Smooth muscle cell (in vitro differentiated cells): Measurements from ENCODE around the gene ABCF3. TPM values are rescaled to one million over a fixed set of nuclear protein-coding genes. Genes with fewer than 3 reads are reported as not detected.

ENCODE experiments used
- DNase-seq: peaks from one replicate; lab custom pipeline; 2025; ENCODE audit not compliant: unreplicated experiment; lab: John Stamatoyannopoulos, UW
- H2AFZ ChIP-seq: fragments of 200-600 bp; sonication (generic); 2 replicates; pipeline ENCODE4 v1.6.0; 2016; ENCODE audit warnings: antibody characterized with exemption, low read depth, mild to moderate bottlenecking
- H3F3A ChIP-seq: fragments of 200-600 bp; sonication (generic); 2 replicates; pipeline ENCODE4 v1.6.0; 2017; ENCODE audit warnings: antibody characterized with exemption, low read depth
- H3K27ac ChIP-seq: fragments of 200-600 bp; sonication (generic); 2 replicates; pipeline ENCODE4 v1.5.1; 2016; ENCODE audit warnings: low read depth, mild to moderate bottlenecking
- H3K27me3 ChIP-seq: fragments of 200-600 bp; sonication (generic); 2 replicates; pipeline ENCODE4 v1.6.1; 2016; ENCODE audit warnings: low read depth, mild to moderate bottlenecking
- H3K36me3 ChIP-seq: fragments of 200-600 bp; sonication (generic); 2 replicates; pipeline ENCODE4 v1.5.1; 2016; ENCODE audit warnings: low read depth
- H3K4me1 ChIP-seq: fragments of 200-600 bp; sonication (generic); 2 replicates; pipeline ENCODE4 v1.5.1; 2016; ENCODE audit warnings: low read depth
- H3K4me2 ChIP-seq: fragments of 200-600 bp; sonication (generic); 2 replicates; pipeline ENCODE4 v1.6.0; 2016; ENCODE audit warnings: mild to moderate bottlenecking
- H3K4me3 ChIP-seq: fragments of 200-600 bp; sonication (generic); 2 replicates; pipeline ENCODE4 v1.5.1; 2016; ENCODE audit warnings: mild to moderate bottlenecking
- H3K79me2 ChIP-seq: fragments of 200-600 bp; sonication (generic); 2 replicates; pipeline ENCODE4 v1.6.0; 2016; ENCODE audit warnings: low read depth, mild to moderate bottlenecking
- H3K9ac ChIP-seq: fragments of 200-600 bp; sonication (generic); 2 replicates; pipeline ENCODE4 v1.6.0; 2016; ENCODE audit warnings: low read depth
- H3K9me3 ChIP-seq: fragments of 200-600 bp; sonication (generic); replicated peaks from 2 replicates; pipeline ENCODE4 v1.5.1; 2016; ENCODE audit warnings: low read depth
- H4K20me1 ChIP-seq: fragments of 200-600 bp; sonication (generic); 2 replicates; pipeline ENCODE4 v1.6.0; 2016; ENCODE audit warnings: low read depth
- WGBS: methylation state at CpG from one replicate; pipeline ENCODE4 v1.1.7; 2016; ENCODE audit warnings: low lambda C conversion rate; 5-methylcytosine and 5-hydroxymethylcytosine counted together
- polyA plus RNA-seq: library from polyadenylated mRNA; unstranded; fragments of >200 nt; fragmentation: Nextera tagmentation; extraction: Ambion mirVana; gene quantifications from 2 replicates; pipeline ENCODE4 v1.2.1, GENCODE V29; 2016
- total RNA-seq: library from RNA; depleted of rRNA; stranded (reverse); fragments of >200 nt; gene quantifications from 2 replicates; pipeline ENCODE4 v1.2.3, GENCODE V29; 2014
- TF ChIP-seq, protein P1 (sequence below): fragments of 200-600 bp; sonication (generic); IDR thresholded peaks from 2 replicates; pipeline ENCODE4 v1.5.1; 2017; ENCODE audit warnings: borderline replicate concordance, mild to moderate bottlenecking, antibody characterized with exemption; ENCODE audit not compliant: insufficient read depth, poor library complexity, severe bottlenecking

Gene ABCF3
- total and polyA plus RNA-seq, 2 experiments from 2014 or later, result 34.6 to 46.3 TPM

DNA sequence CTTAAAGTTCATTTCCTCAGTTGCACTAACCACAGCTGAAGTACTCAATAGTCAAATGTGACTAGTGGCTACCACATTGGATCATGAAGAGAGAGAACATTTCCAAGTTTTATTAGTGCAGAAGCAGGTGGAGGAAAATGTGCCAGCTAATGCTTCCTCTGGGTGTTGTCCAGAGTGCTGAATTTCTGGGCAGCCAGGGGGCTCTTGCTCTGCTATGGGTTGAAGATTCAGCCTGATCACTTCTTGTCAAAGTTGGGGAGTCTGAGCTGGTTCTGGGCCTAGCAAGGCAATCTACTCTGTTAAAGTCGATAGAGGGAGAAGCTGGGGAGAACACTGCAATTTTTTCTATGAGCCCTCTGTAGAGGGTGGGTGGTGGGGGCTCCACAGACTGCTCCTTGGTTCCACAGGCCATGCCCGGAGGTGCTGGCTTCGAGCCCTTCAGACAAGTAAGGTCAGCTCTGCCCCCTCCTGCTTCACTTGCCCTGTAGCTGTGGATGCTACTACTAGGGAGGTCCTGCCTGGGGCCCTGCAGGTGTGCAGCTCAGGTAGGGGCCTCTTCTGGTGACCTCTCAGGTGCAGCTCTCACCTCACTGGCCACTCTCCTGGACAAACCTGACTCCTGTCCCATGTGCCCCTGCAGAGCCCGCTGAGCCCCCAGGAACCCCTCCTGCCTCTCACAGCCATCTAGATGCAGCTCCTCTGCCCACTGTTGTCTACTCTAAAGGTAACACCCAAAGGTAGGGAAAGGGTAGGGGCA, 54.6 kb downstream of the ABCF3 start:
- no peak overlapping the region for H3K4me3 ChIP-seq
- no peak overlapping the region for H3K9ac ChIP-seq
- DNase-seq, result no peak
- H3K27me3 ChIP-seq, result no peaks in the 10 kb centered on the region
- H4K20me1 ChIP-seq, result peaks cover 27% of the 10 kb centered on the region
- TF ChIP-seq, protein P1, sequence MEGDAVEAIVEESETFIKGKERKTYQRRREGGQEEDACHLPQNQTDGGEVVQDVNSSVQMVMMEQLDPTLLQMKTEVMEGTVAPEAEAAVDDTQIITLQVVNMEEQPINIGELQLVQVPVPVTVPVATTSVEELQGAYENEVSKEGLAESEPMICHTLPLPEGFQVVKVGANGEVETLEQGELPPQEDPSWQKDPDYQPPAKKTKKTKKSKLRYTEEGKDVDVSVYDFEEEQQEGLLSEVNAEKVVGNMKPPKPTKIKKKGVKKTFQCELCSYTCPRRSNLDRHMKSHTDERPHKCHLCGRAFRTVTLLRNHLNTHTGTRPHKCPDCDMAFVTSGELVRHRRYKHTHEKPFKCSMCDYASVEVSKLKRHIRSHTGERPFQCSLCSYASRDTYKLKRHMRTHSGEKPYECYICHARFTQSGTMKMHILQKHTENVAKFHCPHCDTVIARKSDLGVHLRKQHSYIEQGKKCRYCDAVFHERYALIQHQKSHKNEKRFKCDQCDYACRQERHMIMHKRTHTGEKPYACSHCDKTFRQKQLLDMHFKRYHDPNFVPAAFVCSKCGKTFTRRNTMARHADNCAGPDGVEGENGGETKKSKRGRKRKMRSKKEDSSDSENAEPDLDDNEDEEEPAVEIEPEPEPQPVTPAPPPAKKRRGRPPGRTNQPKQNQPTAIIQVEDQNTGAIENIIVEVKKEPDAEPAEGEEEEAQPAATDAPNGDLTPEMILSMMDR, result no peak
- no peaks in the 10 kb centered on the region for H3K9me3 ChIP-seq
- H3K79me2 ChIP-seq, result no peaks in the 10 kb centered on the region
- WGBS, result 81% methylated on average over 4 of the region's 4 CpGs
- H3K4me1 ChIP-seq, result no peaks in the 10 kb centered on the region
- no peak overlapping the region for H3K4me2 ChIP-seq
- H3K27ac ChIP-seq, result no peak overlapping the region
- no peaks in the 10 kb centered on the region for H3K36me3 ChIP-seq
- no peaks in the 10 kb centered on the region for H3F3A ChIP-seq
- no peak overlapping the region for H2AFZ ChIP-seq

DNA sequence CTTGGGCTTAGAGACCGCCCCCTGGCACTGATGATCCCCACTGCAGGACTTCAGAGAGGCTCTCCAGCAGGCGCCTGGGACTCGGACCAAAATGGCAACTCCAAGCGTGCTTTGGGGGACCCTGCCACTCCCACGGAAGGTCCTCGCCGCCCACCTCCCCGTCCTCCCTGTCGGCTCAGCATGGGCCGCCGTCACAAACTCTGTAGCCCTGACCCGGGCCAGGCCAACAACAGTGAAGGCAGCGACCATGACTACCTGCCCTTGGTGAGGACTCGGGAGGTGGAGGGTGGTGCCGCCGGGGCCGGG, 55.1 kb downstream of the ABCF3 start:
- Histone ChIP-seq H2AFZ (no peak overlapping the region), H4K20me1 (peaks cover 27% of the 10 kb centered on the region), H3K9ac (no peak overlapping the region), H3K27ac (no peak overlapping the region), H3K4me3 (no peak overlapping the region), H3K36me3 (no peaks in the 10 kb centered on the region), H3F3A (no peaks in the 10 kb centered on the region), H3K4me2 (no peak overlapping the region), H3K4me1 (no peaks in the 10 kb centered on the region), H3K9me3 (no peaks in the 10 kb centered on the region), H3K79me2 (no peaks in the 10 kb centered on the region), H3K27me3 (no peaks in the 10 kb centered on the region)
- WGBS, result 72% methylated on average over 17 of the region's 17 CpGs
- DNase-seq, result no peak
- TF ChIP-seq, protein P1, result no peak

DNA sequence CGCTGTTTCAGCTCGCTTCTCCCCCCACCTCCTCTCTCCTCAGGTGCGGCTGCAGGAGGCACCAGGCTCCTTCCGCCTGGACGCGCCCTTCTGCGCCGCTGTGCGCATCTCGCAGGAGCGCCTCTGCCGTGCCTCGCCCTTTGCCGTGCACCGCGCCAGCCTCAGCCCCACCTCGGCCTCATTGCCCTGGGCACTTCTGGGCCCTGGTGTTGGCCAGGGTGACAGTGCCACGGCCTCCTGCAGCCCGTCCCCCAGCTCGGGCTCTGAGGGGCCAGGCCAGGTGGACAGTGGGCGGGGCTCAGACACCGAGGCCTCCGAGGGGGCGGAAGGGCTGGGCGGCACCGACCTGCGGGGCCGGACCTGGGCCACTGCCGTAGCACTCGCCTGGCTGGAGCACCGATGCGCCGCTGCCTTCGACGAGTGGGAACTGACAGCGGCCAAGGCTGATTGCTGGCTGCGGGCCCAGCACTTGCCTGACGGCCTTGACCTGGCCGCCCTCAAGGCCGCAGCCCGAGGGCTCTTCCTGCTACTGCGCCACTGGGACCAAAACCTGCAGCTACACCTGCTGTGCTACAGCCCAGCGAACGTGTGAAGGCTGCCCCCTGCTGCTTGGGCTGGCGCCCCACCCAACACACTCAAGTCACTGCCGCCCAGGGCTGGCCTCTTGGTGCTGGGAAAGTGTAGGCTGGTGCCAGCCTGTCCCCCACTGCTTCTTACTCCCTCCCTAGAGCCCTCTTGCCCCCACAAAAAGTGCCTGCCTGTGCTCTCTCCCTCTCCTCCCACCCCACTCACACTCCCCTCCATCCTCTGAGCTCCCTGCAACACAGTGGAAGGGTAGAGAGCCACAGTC, 55.7 kb downstream of the ABCF3 start:
- H3K27ac ChIP-seq, result no peak overlapping the region
- no peaks in the 10 kb centered on the region for H3K27me3 ChIP-seq
- H3K9me3 ChIP-seq, result no peaks in the 10 kb centered on the region
- no peaks in the 10 kb centered on the region for H3K79me2 ChIP-seq
- H3K4me1 ChIP-seq, result no peaks in the 10 kb centered on the region
- H3K9ac ChIP-seq, result no peak overlapping the region
- DNase-seq, result no peak
- H3F3A ChIP-seq, result no peaks in the 10 kb centered on the region
- no peaks in the 10 kb centered on the region for H3K36me3 ChIP-seq
- H2AFZ ChIP-seq, result no peak overlapping the region
- H4K20me1 ChIP-seq, result peaks cover 27% of the 10 kb centered on the region
- TF ChIP-seq, protein P1, result peak; percentile 20
- WGBS, result 54% methylated on average over 44 of the region's 46 CpGs
- no peak overlapping the region for H3K4me2 ChIP-seq
- no peak overlapping the region for H3K4me3 ChIP-seq
